HG03457 (cell line): Measurements from ENCODE around the gene PCNX4.

Experiments
- ATAC-seq: cut with Tn5 transposase; IDR thresholded peaks from one replicate; pipeline ENCODE4 v1.9.1; 2021; ENCODE audit warnings: moderate number of reproducible peaks; ENCODE audit not compliant: unreplicated experiment

Gene PCNX4

GRCh38 chr14:60204843-60205774, 113.4 kb downstream of the PCNX4 start:
- peak; percentile 45 for ATAC-seq

DNA sequence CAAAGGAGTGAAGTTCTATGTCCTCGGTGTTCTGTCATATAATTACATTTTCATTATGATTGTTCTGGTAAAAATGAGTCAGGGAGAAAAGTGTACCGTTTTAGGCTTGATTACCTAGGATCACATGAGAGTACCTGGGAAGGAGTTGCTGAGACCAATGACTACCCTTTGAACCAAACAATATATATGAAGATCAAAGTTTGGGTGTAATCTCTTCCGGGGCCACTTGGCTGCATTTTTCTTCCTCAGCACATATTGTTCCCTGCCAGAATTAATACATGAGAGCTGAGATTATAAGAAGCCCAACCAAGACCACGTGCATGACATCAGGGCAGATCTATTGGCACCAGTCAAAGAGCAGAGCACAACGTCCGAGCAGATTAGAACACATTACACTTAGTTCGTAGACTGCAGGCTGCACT, 114.5 kb downstream of the PCNX4 start:
- no peak for ATAC-seq

DNA sequence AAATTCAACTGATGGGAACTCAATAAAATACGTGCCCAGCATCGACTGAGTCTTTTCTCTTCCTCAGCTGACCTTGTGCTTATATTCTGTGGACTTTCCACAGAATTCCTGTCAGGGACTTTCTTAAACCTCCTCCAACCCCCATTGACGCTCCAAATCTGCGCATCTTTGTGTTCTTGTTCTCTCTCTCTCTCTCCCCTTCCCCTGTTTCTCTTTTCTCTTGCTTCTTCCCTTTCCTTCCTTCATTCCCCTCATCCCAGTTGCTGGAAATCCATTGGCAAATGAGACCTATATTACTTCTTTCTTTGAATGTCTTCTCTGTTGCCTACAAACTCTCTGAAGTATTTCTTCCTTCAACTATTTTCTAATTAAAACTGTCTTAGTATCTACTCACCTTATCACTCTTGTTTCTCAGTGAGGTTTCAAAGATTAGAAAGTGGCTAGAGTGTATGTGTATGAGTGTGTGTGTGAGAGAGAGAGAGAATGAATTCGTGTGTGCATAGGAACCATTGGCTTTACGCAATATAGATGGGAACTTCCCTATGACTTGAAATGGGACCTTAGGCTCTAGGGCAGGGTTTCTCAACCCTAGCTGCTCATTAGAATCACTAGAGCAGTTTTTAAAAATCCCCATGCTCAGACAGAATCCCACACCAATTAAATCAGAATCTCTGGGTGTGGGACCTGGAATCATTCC, 115.3 kb downstream of the PCNX4 start:
- no peak for ATAC-seq

DNA sequence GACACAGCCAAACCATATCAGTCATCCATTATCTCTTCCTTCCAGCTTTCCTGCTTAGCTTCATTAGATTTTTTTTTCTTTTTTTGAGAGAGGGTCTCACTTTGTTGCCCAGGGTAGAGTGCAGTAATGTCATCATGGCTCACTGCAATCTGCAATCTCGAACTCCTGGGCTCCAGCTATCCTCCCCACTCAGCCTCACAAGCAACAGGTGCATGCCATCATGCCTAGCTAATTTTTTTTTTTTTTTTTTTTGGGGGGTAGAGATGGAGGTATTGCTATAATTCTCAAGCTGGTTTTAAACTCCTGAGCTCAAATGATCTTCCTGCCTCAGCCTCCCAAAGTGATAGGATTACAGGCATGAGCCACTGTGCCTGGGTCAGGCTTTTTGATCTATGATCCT, 119.0 kb downstream of the PCNX4 start:
- no peak for ATAC-seq

- no peak for ATAC-seq
These were observed 119.4 kb downstream of the PCNX4 start for GRCh38 chr14:60211153-60211552.

- peak; percentile 91 for ATAC-seq
These were observed 121.0 kb downstream of the PCNX4 start for GRCh38 chr14:60212503-60213371.

- ATAC-seq, result no peak
These were observed 122.3 kb downstream of the PCNX4 start for GRCh38 chr14:60214003-60214402.

GRCh38 chr14:60214415-60215126, 122.8 kb downstream of the PCNX4 start:
- no peak for ATAC-seq

- ATAC-seq, result no peak
These were observed 123.4 kb downstream of the PCNX4 start for GRCh38 chr14:60215127-60215444.

DNA sequence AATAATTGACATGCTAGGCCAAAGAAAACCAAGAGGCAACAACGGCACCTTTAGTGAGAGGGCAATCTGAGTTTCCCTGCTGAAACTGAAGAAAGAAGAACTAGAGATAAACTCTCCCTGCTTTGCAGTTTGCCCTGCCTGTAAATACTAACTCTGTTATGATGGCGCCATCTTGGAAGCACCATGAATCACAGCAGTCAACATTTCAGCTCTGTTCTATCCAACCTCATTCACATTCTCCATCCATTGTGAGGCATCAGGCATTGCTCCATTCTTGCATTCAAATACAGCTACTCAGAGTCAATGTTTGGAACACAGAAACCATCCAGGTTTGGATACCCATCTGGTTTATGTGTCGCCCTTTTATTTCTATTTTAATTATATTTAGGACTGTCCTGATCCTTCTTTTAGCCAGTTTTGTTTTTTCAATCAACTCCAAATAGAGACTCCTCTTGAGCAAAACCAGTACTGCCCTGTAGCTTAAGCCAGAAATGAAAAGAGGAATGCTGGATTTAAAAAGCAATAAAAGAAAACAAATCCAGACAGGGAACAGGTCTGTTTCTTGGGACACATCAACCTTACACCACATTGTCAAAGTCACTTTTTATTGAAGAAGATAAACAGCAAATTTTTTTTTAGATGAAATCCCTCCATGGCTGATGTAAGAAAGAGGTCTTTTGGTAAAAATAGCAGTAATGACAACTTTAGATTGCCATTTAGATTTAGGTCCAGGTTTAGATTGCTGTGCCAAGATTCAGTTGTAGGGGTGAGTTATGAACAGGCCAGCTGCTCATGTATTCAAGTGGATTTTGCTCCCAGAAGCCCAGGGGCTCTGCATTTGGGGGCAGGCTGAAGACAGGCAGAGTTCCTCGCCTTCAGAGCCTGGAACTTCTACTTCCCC, 124.0 kb downstream of the PCNX4 start:
- ATAC-seq, result no peak

DNA sequence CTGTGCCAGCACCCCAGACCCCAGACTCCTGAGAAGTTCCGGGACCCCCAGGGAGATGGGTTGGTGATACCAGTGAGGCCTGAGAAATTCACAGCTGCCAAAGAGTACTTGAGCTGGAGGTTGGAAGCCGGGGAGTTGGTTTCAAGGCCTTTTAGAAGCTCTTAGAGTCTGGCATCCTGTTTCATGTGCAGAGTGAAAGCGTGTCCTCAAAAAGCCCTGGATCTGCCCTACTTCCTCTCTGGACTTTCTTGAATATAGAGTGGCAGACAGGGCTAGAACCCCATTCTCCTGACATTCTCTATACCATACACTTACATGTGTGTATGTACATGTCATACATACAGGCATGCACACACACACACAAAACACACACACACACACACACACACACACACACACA, 126.0 kb downstream of the PCNX4 start:
- ATAC-seq, result no peak
